ENCODE results near the gene AFF4. TPM values are rescaled to one million over a fixed set of nuclear protein-coding genes. Genes with fewer than 3 reads are reported as not detected.

Gene AFF4
- total and polyA plus RNA-seq, 9 of the 15 experiments (the other 6 are each of a cell fraction or from before 2014, with no cell fraction given) = 1.7 to 25.8 (median 17.9) TPM

DNA sequence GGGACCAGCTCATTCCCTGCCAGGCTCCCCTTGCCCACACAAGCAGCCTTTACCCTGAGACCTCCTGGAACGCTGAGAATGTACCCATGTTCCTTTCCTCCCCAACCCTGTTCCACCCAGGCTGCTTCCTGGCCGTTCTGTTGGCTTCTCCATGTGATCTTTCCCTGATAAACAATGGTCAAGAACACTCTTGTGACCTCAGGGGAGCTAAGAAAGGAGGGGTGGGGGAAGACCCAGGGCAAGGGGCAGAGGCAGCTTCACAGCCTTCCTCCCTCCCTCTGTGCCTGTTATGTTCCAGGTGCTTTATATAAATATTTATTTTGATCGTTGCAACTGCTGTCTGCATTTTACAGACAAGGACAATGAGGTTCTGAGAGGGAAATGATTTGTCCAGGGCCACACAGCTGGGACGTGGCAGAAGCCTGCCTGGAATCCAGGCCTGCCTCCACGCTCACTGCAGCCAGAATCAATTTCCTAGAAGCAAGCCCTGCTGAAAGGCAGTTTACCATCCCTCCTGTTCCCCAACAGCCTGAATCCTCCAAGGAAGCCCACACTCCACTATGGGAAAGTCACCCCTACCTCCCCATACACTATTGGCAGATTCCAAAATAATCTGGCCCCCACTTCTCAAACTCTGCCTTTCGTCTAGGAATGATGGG lies 136.9 kb downstream of the AFF4 start (continued):
- TF ChIP-seq STAG1 (CRISPR knock-in tag; IDR thresholded peaks at IDR 0.05; ENCODE audit: borderline replicate concordance) = no peak
- TF ChIP-seq SP1 (CRISPR knock-in tag; IDR thresholded peaks at IDR 0.05) = no peak
- TF ChIP-seq, protein P1, sequence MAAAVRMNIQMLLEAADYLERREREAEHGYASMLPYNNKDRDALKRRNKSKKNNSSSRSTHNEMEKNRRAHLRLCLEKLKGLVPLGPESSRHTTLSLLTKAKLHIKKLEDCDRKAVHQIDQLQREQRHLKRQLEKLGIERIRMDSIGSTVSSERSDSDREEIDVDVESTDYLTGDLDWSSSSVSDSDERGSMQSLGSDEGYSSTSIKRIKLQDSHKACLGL (CRISPR knock-in tag; IDR thresholded peaks at IDR 0.05; ENCODE audit: borderline replicate concordance, poor library complexity, severe bottlenecking) = no peak
- TF ChIP-seq MCM7 (IDR thresholded peaks at IDR 0.05) = no peak
- TF ChIP-seq, protein P2, sequence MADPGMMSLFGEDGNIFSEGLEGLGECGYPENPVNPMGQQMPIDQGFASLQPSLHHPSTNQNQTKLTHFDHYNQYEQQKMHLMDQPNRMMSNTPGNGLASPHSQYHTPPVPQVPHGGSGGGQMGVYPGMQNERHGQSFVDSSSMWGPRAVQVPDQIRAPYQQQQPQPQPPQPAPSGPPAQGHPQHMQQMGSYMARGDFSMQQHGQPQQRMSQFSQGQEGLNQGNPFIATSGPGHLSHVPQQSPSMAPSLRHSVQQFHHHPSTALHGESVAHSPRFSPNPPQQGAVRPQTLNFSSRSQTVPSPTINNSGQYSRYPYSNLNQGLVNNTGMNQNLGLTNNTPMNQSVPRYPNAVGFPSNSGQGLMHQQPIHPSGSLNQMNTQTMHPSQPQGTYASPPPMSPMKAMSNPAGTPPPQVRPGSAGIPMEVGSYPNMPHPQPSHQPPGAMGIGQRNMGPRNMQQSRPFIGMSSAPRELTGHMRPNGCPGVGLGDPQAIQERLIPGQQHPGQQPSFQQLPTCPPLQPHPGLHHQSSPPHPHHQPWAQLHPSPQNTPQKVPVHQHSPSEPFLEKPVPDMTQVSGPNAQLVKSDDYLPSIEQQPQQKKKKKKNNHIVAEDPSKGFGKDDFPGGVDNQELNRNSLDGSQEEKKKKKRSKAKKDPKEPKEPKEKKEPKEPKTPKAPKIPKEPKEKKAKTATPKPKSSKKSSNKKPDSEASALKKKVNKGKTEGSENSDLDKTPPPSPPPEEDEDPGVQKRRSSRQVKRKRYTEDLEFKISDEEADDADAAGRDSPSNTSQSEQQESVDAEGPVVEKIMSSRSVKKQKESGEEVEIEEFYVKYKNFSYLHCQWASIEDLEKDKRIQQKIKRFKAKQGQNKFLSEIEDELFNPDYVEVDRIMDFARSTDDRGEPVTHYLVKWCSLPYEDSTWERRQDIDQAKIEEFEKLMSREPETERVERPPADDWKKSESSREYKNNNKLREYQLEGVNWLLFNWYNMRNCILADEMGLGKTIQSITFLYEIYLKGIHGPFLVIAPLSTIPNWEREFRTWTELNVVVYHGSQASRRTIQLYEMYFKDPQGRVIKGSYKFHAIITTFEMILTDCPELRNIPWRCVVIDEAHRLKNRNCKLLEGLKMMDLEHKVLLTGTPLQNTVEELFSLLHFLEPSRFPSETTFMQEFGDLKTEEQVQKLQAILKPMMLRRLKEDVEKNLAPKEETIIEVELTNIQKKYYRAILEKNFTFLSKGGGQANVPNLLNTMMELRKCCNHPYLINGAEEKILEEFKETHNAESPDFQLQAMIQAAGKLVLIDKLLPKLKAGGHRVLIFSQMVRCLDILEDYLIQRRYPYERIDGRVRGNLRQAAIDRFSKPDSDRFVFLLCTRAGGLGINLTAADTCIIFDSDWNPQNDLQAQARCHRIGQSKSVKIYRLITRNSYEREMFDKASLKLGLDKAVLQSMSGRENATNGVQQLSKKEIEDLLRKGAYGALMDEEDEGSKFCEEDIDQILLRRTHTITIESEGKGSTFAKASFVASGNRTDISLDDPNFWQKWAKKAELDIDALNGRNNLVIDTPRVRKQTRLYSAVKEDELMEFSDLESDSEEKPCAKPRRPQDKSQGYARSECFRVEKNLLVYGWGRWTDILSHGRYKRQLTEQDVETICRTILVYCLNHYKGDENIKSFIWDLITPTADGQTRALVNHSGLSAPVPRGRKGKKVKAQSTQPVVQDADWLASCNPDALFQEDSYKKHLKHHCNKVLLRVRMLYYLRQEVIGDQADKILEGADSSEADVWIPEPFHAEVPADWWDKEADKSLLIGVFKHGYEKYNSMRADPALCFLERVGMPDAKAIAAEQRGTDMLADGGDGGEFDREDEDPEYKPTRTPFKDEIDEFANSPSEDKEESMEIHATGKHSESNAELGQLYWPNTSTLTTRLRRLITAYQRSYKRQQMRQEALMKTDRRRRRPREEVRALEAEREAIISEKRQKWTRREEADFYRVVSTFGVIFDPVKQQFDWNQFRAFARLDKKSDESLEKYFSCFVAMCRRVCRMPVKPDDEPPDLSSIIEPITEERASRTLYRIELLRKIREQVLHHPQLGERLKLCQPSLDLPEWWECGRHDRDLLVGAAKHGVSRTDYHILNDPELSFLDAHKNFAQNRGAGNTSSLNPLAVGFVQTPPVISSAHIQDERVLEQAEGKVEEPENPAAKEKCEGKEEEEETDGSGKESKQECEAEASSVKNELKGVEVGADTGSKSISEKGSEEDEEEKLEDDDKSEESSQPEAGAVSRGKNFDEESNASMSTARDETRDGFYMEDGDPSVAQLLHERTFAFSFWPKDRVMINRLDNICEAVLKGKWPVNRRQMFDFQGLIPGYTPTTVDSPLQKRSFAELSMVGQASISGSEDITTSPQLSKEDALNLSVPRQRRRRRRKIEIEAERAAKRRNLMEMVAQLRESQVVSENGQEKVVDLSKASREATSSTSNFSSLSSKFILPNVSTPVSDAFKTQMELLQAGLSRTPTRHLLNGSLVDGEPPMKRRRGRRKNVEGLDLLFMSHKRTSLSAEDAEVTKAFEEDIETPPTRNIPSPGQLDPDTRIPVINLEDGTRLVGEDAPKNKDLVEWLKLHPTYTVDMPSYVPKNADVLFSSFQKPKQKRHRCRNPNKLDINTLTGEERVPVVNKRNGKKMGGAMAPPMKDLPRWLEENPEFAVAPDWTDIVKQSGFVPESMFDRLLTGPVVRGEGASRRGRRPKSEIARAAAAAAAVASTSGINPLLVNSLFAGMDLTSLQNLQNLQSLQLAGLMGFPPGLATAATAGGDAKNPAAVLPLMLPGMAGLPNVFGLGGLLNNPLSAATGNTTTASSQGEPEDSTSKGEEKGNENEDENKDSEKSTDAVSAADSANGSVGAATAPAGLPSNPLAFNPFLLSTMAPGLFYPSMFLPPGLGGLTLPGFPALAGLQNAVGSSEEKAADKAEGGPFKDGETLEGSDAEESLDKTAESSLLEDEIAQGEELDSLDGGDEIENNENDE (IDR thresholded peaks at IDR 0.05; ENCODE audit: low read depth, low read length) = no peak
- no peak for TF ChIP-seq NONO (IDR thresholded peaks at IDR 0.05; ENCODE audit: low read depth in 2 of 2, low read length in 1 of 2)
- TF ChIP-seq, protein P3, sequence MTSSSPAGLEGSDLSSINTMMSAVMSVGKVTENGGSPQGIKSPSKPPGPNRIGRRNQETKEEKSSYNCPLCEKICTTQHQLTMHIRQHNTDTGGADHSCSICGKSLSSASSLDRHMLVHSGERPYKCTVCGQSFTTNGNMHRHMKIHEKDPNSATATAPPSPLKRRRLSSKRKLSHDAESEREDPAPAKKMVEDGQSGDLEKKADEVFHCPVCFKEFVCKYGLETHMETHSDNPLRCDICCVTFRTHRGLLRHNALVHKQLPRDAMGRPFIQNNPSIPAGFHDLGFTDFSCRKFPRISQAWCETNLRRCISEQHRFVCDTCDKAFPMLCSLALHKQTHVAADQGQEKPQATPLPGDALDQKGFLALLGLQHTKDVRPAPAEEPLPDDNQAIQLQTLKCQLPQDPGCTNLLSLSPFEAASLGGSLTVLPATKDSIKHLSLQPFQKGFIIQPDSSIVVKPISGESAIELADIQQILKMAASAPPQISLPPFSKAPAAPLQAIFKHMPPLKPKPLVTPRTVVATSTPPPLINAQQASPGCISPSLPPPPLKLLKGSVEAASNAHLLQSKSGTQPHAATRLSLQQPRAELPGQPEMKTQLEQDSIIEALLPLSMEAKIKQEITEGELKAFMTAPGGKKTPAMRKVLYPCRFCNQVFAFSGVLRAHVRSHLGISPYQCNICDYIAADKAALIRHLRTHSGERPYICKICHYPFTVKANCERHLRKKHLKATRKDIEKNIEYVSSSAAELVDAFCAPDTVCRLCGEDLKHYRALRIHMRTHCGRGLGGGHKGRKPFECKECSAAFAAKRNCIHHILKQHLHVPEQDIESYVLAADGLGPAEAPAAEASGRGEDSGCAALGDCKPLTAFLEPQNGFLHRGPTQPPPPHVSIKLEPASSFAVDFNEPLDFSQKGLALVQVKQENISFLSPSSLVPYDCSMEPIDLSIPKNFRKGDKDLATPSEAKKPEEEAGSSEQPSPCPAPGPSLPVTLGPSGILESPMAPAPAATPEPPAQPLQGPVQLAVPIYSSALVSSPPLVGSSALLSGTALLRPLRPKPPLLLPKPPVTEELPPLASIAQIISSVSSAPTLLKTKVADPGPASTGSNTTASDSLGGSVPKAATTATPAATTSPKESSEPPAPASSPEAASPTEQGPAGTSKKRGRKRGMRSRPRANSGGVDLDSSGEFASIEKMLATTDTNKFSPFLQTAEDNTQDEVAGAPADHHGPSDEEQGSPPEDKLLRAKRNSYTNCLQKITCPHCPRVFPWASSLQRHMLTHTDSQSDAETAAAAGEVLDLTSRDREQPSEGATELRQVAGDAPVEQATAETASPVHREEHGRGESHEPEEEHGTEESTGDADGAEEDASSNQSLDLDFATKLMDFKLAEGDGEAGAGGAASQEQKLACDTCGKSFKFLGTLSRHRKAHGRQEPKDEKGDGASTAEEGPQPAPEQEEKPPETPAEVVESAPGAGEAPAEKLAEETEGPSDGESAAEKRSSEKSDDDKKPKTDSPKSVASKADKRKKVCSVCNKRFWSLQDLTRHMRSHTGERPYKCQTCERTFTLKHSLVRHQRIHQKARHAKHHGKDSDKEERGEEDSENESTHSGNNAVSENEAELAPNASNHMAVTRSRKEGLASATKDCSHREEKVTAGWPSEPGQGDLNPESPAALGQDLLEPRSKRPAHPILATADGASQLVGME (CRISPR knock-in tag; IDR thresholded peaks at IDR 0.05) = no peak
- TF ChIP-seq FOXK1 (CRISPR knock-in tag; IDR thresholded peaks at IDR 0.05; ENCODE audit: borderline replicate concordance) = no peak
- TF ChIP-seq ZNF175 (CRISPR knock-in tag; IDR thresholded peaks at IDR 0.05; ENCODE audit: low read depth) = no peak
- TF ChIP-seq MCM3 (IDR thresholded peaks at IDR 0.05) = no peak

Measured in K562 (cell line).